ENCODE data around the gene HAS3. TPM values are rescaled to one million over a fixed set of nuclear protein-coding genes. Genes with fewer than 3 reads are reported as not detected.
A peak's percentile ranks its signal among the peaks of the same experiment; 100 is the strongest.

Gene HAS3
- total and polyA plus RNA-seq, 2 donors (not counting 3 experiments of a cell fraction or from before 2014, with no cell fraction given), result 1.5 to 1.8 TPM

DNA sequence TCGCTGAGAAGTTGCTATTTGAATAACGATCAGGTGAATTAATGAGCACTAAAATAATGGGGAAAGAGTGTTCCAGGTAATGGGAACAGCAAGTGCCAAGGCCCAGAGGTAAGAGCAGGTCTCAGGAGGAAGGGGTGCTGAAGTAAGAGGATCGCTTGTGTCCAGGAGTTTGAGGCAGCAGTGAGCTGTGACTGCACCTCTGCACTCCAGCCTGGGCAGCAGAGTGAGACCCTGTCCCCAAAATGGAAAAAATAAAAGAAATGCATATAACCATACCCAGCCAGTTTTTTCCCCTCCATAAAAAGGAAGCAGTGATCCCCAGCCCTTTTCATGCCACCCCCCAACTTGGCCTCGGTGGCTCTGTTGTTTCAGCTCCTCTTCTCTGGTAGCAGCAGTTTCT lies 16.8 kb upstream of the HAS3 start:
- H3K4me2 ChIP-seq (ENCODE audit: insufficient read depth, low read length), result no peak overlapping the region
- CTCF ChIA-PET, result interaction anchor here (0.9 to 1.8 kb wide), 7 partner anchors 12 to 241 kb away, joined by 3 to 7 read pairs (median 5); partner anchors contain the start of gene HAS3
- no peak overlapping the region for H2AFZ ChIP-seq (ENCODE audit: low read depth, low read length)
- H3K36me3 ChIP-seq (ENCODE audit: control insufficient read depth in 2 of 2, extremely low read depth in 1 of 2, insufficient read depth in 2 of 2, low read length in 2 of 2), result no peaks in the 10 kb centered on the region
- intact Hi-C loops (cut with micrococcal nuclease), result no loop called here
- H3K4me3 ChIP-seq (replicated peaks in 1 of 3; ENCODE audit: insufficient read depth in 1 of 3, low read depth in 1 of 3, low read length in 3 of 3), result no peak overlapping the region
- no peaks in the 10 kb centered on the region for H3K9me3 ChIP-seq (replicated peaks; ENCODE audit: control insufficient read depth, insufficient read depth, low read length)
- H3K27me3 ChIP-seq (ENCODE audit: control insufficient read depth in 2 of 2, insufficient read depth in 2 of 2, low read length in 2 of 2), result no peaks in the 10 kb centered on the region
- H3K4me1 ChIP-seq (ENCODE audit: control insufficient read depth, extremely low read depth, insufficient read depth, low read length), result peaks cover 5% of the 10 kb centered on the region
- H4K20me1 ChIP-seq (replicated peaks; ENCODE audit: control insufficient read depth, extremely low read depth, insufficient read depth, low read length), result no peaks in the 10 kb centered on the region
- dilution Hi-C loops (cut with MboI; ENCODE audit: extremely low pct_ligation_motif_present, low sequenced_read_pairs), result no loop called here
- H3K9ac ChIP-seq (replicated peaks; ENCODE audit: extremely low read depth, insufficient read depth, low read length), result no peak overlapping the region
- no peak for FAIRE-seq
- no peak overlapping the region for H3K27ac ChIP-seq (ENCODE audit: insufficient read depth, low read depth, low read length)
- POLR2A ChIA-PET, result no interaction called here
- BruUV-seq (replicated peaks), result no TSS peak
- no peaks in the 10 kb centered on the region for H3K79me2 ChIP-seq (ENCODE audit: control insufficient read depth, insufficient read depth, low read length)
- TF ChIP-seq MYC (IDR thresholded peaks at IDR 0.05; ENCODE audit: low read depth, low read length) (no peak), FOS (IDR thresholded peaks at IDR 0.05; ENCODE audit: borderline replicate concordance, insufficient read depth, low read length) (no peak), POLR2AphosphoS5 (IDR thresholded peaks at IDR 0.05; ENCODE audit: insufficient read depth, low read depth, low read length) (no peak), JUN (IDR thresholded peaks at IDR 0.05; ENCODE audit: borderline replicate concordance, insufficient read depth, insufficient read length, low read depth) (no peak)
- TF ChIP-seq, protein P1, sequence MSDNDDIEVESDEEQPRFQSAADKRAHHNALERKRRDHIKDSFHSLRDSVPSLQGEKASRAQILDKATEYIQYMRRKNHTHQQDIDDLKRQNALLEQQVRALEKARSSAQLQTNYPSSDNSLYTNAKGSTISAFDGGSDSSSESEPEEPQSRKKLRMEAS (IDR thresholded peaks at IDR 0.05; ENCODE audit: insufficient read depth, insufficient read length), result no peak
- no peak for DNase-seq (ENCODE audit: low read depth, low spot score)
- no peaks in the 10 kb centered on the region for H3K9me1 ChIP-seq (replicated peaks; ENCODE audit: control insufficient read depth, extremely low read depth, insufficient read depth, low read length)

DNA sequence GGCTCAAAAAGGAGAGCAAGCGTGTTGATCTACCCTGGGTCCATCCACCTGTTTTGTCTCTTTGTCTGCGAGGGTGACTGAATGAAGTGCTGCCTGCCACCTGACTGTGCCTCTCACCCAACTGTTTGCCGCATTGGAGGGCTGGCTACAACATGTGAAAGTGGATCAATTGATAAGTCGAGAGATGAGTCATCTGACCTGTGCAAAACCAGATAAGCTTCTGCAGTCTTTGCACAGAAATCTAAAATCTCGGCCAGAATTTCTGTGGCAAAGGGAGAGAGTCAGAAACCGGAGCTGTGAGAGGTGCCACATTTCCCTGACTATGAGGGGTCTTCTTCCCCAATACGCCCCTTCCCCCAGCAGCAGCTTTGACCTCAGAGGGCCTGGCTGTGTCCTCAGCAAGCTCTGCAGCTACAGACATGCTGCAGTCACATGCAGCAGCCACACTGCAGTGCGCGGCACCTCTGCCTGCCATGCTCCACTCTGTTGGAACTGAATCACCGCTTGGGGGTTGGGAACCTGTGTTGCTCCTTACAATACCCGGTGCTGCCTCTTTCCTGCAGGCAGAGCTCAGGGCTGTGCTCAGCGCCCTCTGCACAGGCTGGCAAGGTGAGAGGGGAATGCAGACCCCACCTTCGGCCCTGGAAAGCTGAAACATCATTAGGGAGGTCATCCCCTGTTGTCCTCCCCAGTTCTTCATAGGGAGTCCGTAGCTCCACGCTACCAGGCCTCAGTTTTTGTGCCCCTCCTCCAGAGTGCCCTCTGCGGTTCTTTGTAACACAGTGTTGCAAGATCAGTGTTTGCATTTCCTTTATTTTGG lies 16.2 kb upstream of the HAS3 start:
- POLR2A ChIA-PET, result no interaction called here
- no peaks in the 10 kb centered on the region for H3K9me1 ChIP-seq (replicated peaks; ENCODE audit: control insufficient read depth, extremely low read depth, insufficient read depth, low read length)
- dilution Hi-C loops (cut with MboI; ENCODE audit: extremely low pct_ligation_motif_present, low sequenced_read_pairs), result no loop called here

More for the DNA sequence above, 16.2 kb upstream of the HAS3 start:
- H3K4me1 ChIP-seq (ENCODE audit: control insufficient read depth, extremely low read depth, insufficient read depth, low read length), result peaks cover 5% of the 10 kb centered on the region
- peak; percentile 2 for TF ChIP-seq JUN (IDR thresholded peaks at IDR 0.05; ENCODE audit: borderline replicate concordance, insufficient read depth, insufficient read length, low read depth)
- TF ChIP-seq EZH2 (IDR thresholded peaks at IDR 0.05; ENCODE audit: borderline replicate concordance, low read depth, low read length, severe bottlenecking), result no peak
- no peaks in the 10 kb centered on the region for H4K20me1 ChIP-seq (replicated peaks; ENCODE audit: control insufficient read depth, extremely low read depth, insufficient read depth, low read length)
- DNase-seq (ENCODE audit: low read depth, low spot score) (peak; percentile 65), FAIRE-seq (no peak)
- intact Hi-C loops (cut with micrococcal nuclease), result no loop called here
- H3K9ac ChIP-seq (replicated peaks; ENCODE audit: extremely low read depth, insufficient read depth, low read length), result no peak overlapping the region
- no peaks in the 10 kb centered on the region for H3K36me3 ChIP-seq (ENCODE audit: control insufficient read depth in 2 of 2, extremely low read depth in 1 of 2, insufficient read depth in 2 of 2, low read length in 2 of 2)
- BruUV-seq (replicated peaks), result no TSS peak
- H3K4me2 ChIP-seq (ENCODE audit: insufficient read depth, low read length), result no peak overlapping the region
- no peaks in the 10 kb centered on the region for H3K79me2 ChIP-seq (ENCODE audit: control insufficient read depth, insufficient read depth, low read length)
- CTCF ChIA-PET, result interaction anchor here (0.9 to 1.8 kb wide), 9 partner anchors 11 to 242 kb away, joined by 3 to 7 read pairs (median 4); partner anchors contain the start of gene HAS3
- no peak overlapping the region for H3K4me3 ChIP-seq (replicated peaks in 1 of 3; ENCODE audit: insufficient read depth in 1 of 3, low read depth in 1 of 3, low read length in 3 of 3)
- H3K9me3 ChIP-seq (replicated peaks; ENCODE audit: control insufficient read depth, insufficient read depth, low read length), result no peaks in the 10 kb centered on the region
- no peaks in the 10 kb centered on the region for H3K27me3 ChIP-seq (ENCODE audit: control insufficient read depth in 2 of 2, insufficient read depth in 2 of 2, low read length in 2 of 2)
- H2AFZ ChIP-seq (ENCODE audit: low read depth, low read length), result no peak overlapping the region
- no peak overlapping the region for H3K27ac ChIP-seq (ENCODE audit: insufficient read depth, low read depth, low read length)
